ENCODE results near the gene ZC3H18.
A peak's percentile ranks its signal among the peaks of the same experiment; 100 is the strongest.

Gene ZC3H18

GRCh38 chr16:88642881-88643643, 72.9 kb downstream of the ZC3H18 start:
- TF ChIP-seq CTCF (IDR thresholded peaks at IDR 0.05) = no peak
- peaks cover 31% of the 10 kb centered on the region for H3K27me3 ChIP-seq
- no peaks in the 10 kb centered on the region for H3K9me3 ChIP-seq
- H3K27ac ChIP-seq = peak overlapping the region; percentile 55
- peaks cover 63% of the 10 kb centered on the region for H3K36me3 ChIP-seq
- no peak overlapping the region for H3K4me3 ChIP-seq (ENCODE audit: low read depth in 1 of 2, low read length in 1 of 2)
- peaks cover 24 to 34% of the 10 kb centered on the region in 2 experiments for H3K4me1 ChIP-seq (ENCODE audit: control insufficient read depth in 1 of 2, insufficient read depth in 1 of 2, low read depth in 1 of 2, low read length in 1 of 2)

GRCh38 chr16:88643644-88643932, 73.4 kb downstream of the ZC3H18 start:
- no peak for TF ChIP-seq CTCF (IDR thresholded peaks at IDR 0.05)
- Histone ChIP-seq H3K9me3 (no peaks in the 10 kb centered on the region), H3K27me3 (peaks cover 26% of the 10 kb centered on the region), H3K36me3 (peaks cover 65% of the 10 kb centered on the region), H3K4me3 (ENCODE audit: low read depth in 1 of 2, low read length in 1 of 2) (no peak overlapping the region), H3K27ac (peak overlapping the region; percentile 55), H3K4me1 (ENCODE audit: control insufficient read depth in 1 of 2, insufficient read depth in 1 of 2, low read depth in 1 of 2, low read length in 1 of 2) (peaks cover 25 to 35% of the 10 kb centered on the region in 2 experiments)

GRCh38 chr16:88645455-88645854, 75.3 kb downstream of the ZC3H18 start:
- no peak for TF ChIP-seq CTCF (IDR thresholded peaks at IDR 0.05)
- Histone ChIP-seq H3K27ac (peak overlapping the region; percentile 95), H3K36me3 (peaks cover 74% of the 10 kb centered on the region), H3K9me3 (no peaks in the 10 kb centered on the region), H3K27me3 (peaks cover 7% of the 10 kb centered on the region), H3K4me1 (ENCODE audit: control insufficient read depth in 1 of 2, insufficient read depth in 1 of 2, low read depth in 1 of 2, low read length in 1 of 2) (peaks cover 30 to 42% of the 10 kb centered on the region in 2 experiments), H3K4me3 (ENCODE audit: low read depth in 1 of 2, low read length in 1 of 2) (no peak overlapping the region)

- Histone ChIP-seq H3K4me3 (ENCODE audit: low read depth in 1 of 2, low read length in 1 of 2) (no peak overlapping the region), H3K4me1 (ENCODE audit: control insufficient read depth in 1 of 2, insufficient read depth in 1 of 2, low read depth in 1 of 2, low read length in 1 of 2) (peaks cover 30 to 44% of the 10 kb centered on the region in 2 experiments), H3K27ac (peak overlapping the region; percentile 95), H3K27me3 (peaks cover 2% of the 10 kb centered on the region), H3K9me3 (no peaks in the 10 kb centered on the region), H3K36me3 (peaks cover 74% of the 10 kb centered on the region)
- TF ChIP-seq CTCF (IDR thresholded peaks at IDR 0.05) = no peak
Observed at GRCh38 chr16:88645941-88646340, 75.7 kb downstream of the ZC3H18 start.

- Histone ChIP-seq H3K27ac (peak overlapping the region; percentile 95), H3K4me1 (ENCODE audit: control insufficient read depth in 1 of 2, insufficient read depth in 1 of 2, low read depth in 1 of 2, low read length in 1 of 2) (peaks cover 31 to 49% of the 10 kb centered on the region in 2 experiments), H3K9me3 (no peaks in the 10 kb centered on the region), H3K36me3 (peaks cover 74% of the 10 kb centered on the region), H3K4me3 (ENCODE audit: low read depth in 1 of 2, low read length in 1 of 2) (no peak overlapping the region), H3K27me3 (no peaks in the 10 kb centered on the region)
- no peak for TF ChIP-seq CTCF (IDR thresholded peaks at IDR 0.05)
Observed at GRCh38 chr16:88646345-88647034, 76.3 kb downstream of the ZC3H18 start.
